ENCODE measurements around the gene ENOSF1.

GRCh38 chr18:666628-667027, 45.8 kb downstream of the ENOSF1 start:
- TF ChIP-seq CTCF (IDR thresholded peaks at IDR 0.05; ENCODE audit: insufficient read depth, low read length, poor library complexity, severe bottlenecking) = no peak
- no peak for TF ChIP-seq EZH2phosphoT487 (conservative IDR thresholded peaks at IDR 0.05; ENCODE audit: low read length)

Data from SU-DHL-6 (cell line).